Measurements from ENCODE around the gene UBE2QL1.

Gene UBE2QL1

DNA sequence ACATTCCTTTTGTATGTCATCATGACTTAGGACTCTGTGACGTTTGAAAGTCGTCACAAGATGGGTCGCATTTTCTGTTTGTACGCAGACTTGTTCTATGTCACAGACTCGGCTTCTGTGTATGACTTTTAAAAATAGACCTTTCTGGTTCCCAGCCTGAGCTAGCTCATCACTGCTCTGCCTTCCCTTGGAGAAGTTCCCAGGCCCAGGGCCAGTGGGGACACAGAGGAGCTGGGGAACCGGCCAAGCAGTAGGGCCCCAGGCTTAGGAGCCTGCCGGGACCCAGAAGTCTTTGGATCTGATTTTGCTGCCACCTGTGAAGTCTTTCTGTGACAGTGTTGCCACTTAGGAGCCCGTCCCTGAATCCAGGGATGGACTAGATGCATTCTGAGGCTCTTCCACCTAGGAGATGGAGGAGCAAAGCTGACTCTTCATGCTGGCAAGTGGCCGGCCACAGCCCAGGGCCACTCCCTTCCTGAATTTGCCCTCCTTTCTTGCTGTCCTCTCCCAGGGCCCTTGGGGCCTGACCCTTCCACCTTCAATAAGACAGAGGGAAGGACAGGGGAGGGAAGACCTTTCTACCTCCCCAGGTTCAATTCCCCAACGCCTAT, 18.1 kb upstream of the UBE2QL1 start:
- no peak for DNase-seq

DNA sequence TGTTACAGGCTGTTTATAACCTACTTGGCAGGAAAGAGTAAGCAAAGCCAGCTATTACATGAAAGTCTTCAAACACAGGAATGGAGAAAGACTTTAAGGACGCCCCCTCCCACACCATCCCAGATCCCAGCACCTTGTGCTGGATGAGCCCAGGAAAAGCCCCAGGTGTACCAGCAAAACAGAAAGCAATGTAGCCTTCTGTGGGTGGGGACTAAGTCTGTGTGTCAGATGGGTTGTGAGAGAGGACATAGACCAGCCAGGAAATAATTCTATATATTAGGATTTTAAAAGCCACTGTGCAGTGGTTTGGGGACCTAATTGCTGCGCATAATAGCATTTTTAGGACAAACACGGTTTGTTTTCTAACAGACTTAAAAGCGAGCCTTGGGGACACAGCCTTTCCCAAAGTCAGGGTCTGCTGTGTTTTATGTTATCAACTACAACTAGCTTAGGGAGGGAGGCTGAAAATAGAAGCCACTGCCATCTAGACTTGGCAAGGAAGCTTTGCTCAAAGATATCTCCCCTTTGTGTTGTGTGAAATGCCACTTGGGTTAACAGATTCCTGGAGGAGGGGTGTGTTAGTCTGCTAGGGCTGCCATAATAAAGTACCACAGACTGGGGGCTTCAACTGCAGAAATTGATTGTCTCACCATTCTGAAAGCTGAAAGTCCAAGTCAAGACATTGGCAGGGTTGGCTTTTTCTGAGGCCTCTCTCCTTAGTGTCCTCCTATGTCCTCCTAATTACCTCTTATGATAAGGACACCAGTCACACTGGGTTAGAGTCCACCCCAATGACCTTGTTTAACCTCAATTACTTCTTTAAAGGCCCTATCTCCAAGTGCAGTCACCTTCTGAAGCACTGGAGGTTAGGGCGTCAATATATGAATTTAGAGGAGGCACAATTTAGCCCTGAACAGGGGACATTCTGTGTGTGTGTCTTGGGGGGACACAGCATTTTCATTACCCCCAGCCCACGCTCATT, 17.2 kb upstream of the UBE2QL1 start:
- DNase-seq = no peak

DNA sequence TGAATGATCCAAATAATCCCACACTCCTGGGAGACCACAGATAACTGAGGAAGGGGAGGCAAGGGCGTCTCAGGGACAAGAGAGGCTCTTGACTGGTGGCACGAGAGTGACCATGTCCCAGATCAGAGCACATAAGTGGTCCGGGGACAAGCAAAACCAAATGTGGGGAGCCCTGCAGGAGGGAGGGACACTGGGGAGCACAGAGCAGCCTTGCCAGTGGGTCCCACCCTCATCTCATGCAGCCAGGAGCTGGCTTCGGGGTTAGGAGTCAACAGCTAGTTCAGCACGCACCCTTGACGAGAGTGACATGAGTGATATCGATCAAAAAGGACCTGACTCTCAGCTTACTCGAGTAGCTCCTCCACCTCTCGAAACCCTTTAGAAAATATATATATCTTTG, 16.5 kb upstream of the UBE2QL1 start:
- DNase-seq = no peak

DNA sequence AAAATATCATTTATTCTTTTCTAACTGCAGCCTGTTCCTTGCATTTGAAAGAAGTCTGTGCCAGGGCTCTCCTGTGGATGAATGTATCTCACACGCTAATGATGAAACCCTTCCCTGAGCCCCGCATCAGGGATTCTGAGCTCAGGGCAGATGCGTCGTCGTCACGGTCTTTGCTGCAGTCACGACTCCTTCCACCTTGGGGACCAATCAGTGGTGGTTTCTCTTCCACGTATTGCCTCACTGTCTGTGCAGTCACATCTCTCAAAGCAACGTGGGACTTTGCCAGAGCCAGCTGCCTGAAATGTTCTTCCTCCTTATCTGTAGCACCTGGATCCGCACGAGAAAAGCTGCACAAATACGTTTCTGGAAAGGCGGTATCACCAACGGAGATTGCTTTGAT, 13.9 kb upstream of the UBE2QL1 start:
- no peak for DNase-seq

DNA sequence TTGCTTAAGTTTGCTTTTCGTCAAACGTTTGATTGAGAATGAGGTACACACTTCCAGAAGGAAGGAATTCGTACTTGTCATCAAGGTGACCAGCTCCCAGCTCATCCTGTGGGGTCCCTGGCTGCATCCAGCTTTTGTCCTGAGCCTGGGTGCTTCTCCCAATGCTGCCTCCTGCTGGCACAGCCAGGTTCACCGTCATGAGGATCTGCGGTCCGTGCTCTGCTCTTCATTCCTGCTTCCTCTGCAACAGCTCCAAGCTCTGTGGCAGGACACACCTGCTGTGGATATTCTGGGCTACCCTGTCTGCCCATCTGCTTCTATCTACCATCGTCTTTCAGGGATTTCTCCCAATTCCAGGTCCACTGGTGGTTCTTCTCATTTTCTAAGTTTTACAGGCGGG, 13.3 kb upstream of the UBE2QL1 start:
- DNase-seq = no peak

DNA sequence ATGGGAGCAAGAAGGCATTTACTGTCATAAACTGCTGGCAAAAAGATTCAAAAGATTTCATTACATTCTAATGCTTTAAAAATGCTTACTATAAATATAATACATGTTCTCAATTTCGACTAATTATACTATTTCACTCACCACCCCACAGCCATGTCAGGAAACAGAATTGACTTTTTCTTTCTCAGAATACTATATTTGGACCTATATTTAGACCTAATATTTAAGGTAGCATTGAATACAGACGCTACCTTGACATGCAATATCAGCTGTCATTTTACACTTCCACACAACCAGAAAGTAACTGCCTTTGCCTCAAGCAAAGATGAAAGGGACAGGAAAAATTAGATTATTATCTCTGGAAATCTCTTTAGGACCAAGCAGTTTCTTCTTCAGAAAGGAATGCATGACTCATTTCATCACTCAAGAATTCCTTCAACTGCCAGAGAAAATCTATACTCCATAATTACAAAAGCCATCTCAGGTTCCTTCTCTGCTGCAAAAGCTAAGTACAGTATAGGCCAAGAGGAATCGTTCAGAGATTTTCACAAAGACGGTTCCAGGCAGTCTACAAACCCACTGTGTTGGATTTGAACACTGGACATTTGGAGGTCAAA, 11.8 kb upstream of the UBE2QL1 start:
- DNase-seq = no peak

DNA sequence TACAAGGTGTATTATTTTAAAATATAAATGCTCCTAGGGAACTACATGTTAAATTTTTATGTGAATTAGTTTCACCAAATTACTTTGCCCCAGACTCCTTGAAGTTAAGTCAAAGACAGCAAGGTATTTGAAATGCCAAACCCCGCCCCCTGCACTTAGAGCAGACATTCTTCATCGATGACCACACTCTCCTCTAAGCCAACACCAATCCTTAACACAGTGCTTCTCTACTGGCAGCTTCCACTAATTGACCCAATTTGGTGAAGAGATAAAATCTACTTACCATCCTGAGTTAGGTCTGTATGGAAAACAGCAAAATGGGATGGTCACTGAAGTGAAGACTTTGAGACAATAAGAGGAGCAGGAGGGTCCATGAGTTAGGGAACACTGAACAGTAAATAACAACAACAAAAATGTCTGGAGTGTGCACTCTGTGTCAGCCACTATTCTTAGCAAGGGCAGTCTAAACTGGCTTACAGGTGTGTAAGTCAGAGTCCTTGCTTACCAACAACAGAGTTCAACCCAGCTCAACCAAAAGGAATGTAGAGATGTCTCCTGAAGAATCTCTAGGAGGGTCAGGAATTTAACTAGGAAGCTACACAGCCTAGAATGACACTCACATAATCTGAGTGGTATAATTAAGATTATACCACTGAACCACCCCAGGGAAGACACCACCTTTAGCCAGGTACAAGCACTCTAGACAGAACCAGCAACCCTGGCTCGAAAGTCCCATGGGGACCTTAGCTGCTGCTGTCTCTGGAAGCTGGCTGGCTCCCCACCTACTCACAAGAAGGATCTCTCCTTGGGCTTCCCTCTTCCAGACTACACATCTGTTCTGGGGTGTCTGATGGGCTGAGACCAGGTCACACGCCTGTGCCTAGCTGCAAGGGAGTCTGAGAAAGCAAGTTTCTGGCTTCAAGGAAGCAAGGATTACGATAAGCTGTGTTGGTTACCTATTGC, 8.8 kb upstream of the UBE2QL1 start:
- no peak for DNase-seq

DNA sequence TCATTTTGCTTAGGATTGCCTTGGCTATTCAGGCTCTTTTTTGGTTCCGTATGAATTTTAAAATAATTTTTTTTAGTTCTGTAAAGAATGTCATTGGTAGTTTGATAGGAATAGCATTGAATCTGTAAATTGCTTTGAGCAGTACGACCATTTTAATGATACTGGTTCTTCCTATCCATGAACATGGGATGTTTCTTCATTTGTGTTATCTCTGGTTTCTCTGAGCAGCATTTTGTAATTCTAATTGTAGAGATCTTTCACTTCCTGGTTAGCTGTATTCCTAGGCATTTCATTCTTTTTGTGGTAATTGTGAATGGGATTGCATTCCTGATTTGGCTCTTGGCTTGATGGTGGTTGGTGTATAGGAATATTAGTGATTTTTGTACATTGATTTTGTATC, 6.3 kb upstream of the UBE2QL1 start:
- no peak for DNase-seq

DNA sequence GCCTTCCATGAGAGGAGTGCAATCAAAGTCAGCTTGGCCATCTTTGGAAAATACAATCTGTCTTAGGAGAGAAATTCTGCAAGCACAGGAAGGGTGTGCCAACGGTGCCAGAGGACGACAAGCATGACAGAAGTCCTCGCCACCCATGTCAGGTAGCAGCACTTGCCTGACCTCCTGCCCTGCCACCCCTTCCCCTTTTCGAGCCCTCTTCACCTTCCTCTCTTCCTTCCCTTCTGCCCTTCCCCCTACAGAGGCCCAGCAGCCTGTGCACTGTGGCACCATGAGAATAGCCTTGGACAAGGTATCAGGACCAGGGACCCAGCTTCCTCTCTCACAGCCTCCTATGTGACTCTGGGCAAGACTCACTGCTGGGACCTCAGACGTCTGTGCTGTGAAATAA, 5.3 kb upstream of the UBE2QL1 start:
- no peak for DNase-seq

DNA sequence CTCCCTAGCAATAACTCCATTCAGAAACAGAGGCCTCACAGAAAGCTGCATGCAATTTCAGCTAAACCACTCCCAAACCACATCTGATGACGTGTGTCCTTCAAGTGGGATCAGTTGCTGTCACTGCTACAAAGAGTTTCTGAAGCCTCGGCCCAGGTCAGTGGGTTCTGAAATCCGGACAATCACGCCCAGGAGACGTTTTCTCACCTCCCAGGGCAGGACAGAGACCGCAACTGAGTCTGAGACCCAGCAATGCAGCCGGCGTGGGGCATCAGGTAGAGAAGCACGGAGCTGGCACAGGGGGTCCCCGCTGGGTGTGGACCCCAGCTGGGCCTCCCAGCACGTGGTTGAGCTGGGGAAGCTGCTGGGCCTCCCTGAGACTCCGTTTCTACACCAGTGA, 2.6 kb upstream of the UBE2QL1 start:
- no peak for DNase-seq

DNA sequence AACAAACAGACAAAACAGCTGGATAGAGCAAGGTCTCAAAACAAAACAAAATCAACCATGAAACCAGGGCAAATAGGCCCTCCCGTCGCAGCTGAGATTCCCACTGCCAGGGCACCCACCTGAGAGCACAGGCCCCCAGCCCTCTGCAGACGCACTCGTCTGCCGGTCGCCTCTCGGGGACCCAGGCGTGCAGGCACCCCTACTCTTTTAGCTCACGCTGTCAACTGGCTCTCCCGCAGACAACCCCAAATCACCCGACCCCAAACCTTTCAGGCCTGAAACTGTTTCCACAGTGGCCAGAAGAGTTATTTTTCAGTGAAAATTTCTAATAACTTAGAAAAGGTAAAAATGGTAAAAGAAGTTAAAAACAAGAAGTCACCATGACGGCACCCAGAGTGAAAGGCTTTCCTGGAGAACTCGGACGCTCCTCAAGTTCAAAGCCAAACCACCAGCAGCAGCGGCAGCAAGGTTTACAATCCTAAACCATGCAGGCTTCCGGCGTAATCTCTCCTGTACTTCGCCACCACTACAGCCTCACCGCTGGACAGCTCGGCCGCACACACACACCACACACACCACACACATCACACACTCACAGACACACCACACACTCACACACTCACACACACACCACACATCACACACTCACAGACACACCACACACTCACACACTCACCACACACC, 1.9 kb upstream of the UBE2QL1 start:
- no peak for DNase-seq

DNA sequence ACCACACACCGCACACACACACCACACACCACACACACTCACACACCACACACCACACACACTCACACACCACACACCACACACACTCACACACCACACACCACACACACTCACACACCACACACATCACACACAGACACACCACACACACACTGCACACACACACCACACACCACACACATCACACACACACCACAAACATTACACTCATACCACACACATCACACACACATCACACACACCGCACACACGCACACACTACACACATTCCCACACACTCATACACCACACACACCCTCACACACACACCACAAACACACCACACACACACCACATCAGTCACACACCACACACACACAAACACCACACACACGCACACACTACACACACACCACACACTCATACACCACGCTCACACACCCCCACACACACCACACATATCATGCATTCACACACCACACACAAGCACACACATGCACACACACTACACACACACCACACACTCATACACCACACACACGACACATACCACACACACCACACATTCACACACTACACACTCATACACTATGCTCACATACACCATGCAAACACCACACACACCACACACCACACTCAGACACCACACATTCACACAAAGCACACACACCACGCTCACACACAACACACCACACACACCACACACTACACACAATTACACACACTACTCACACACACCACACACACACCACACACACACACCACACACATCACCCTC, 1.1 kb upstream of the UBE2QL1 start:
- DNase-seq = no peak

DNA sequence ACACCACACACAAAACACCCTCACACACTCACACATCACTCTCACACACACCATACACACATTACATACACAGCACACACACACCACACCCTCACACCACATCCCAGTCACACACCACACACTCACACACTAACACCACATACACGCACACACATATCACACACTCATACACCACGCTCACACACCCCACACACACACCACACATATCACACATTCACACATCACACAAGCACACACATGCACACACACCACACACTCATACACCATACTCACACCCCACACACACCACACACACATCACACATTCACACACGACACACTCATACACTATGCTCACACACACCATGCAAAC, 543 bp upstream of the UBE2QL1 start:
- no peak for DNase-seq

DNA sequence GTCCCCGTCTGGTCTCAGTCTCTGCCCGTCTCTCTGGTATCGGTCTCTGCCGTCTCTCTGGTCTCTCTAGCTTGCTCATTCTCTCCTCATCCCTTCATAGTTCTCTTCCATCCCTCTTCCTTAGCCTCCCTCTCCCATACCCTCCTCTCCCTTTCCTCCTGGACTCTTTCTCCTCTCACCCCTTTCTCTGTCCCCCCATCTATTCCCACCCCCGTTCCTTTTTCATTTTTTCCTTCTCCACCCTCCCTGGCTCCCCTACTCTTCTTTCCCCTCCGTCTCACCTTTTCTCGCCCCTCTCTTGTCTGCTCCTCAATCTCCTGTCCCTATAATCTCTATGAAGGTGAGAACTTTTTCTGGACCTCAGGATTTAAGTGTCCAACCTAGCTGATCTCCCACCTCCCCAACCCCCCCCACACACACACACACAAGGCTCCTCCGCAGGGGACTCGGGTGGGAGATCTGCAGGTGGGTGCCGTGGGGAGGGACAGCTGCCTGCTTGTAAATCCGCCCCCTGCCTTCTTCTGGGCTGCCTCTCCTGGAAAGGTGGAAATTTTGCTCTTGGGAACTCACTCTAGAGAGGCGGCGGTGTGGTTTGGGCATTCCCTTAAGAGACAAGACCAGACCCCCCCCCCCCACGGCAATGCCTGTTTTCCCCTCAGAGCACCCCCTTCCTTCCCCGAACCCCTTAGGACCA, 953 bp downstream of the UBE2QL1 start:
- no peak for DNase-seq

DNA sequence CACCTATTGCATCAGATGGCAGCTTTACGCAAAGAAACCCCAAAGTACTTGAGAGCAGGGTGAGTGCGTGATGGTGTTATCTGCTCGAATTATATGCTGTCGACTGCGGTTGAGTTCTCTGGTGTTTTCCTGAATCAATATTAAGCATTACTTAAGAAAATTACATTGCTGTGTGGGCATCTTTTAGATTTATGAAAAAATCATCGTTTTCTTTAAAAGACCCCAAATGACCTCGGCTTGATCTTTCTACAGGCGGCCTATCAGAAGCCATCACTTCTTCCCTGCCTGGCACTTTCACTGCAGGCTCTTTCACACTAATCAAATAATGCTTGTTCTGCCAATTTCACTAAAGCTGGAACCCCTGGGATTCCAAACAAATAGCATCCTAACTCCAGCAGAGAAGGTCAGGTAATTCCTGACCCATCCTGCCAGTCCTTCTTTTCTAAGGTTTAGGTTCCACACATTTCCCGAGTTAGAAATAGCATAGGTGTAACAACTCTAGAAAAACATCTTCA, 1.7 kb downstream of the UBE2QL1 start:
- no peak for DNase-seq

DNA sequence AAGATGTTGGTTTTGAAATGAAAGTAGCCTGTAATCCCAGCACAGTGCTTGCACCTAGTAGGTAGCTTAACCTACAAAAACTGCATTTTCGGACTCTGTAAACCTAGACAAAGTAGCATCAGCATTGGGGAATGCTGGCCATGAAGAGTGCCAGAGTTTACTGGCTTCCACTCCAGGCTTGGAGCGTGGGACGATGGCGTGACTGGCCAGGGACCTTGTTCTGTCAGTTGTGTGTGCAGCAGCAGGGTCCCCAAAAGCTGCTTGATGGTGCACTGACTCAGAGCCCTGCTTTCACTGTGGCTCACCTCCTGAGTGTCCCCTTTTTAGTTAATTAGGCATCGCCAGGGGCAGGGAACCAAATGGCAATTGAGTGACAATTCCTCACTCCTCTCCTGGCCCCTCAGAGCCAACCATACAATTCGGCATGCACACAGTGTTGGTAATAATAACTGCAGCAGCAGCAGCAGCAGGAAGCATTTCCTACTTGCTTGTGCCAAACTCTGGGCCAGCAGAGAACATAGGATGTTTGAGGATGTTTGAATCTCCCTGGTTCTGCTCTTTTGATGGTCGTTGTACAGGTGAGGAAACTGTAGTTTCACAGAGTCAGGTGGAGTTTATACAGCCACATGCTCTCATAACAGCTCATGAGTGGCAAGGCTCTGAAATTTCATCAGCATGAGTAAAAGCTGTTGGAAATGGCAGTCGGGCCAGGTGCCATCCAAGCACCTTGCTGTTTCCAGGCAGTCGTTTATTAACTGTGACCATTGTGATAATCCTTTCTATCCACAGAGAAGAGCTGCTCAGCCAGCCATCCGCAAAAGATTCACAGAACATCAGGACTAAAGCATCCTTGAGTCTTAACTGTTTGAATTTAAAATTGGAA, 4.2 kb downstream of the UBE2QL1 start:
- no peak for DNase-seq

DNA sequence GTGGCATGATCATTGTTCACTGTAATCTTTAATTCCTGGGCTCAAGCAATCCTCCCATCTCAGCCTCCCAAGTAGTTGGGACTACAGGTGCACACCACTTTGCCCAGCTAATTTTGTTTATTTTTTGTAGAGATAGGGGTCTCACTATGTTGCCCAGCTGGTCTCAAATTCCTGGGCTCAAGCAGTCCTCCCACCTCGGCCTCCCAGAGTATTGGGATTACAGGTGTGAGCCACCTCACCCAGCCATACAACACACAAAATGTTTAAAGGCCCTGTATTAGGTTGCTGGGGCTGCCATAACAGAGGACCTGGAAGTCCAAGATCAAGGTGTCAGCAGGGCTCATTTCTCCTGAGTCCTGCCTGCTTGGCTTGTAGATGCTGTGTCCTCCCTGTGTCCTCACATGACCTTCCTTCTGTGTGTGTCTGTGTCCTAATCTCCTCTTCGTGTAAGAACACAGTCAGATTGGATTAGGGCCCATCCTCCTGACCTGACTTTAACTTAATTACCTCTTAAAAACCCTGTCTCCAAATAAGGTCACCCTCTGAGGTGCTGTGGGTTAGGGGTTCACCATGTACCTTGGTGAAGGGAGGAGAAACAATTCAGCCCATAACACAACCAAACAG, 5.4 kb downstream of the UBE2QL1 start:
- no peak for DNase-seq

DNA sequence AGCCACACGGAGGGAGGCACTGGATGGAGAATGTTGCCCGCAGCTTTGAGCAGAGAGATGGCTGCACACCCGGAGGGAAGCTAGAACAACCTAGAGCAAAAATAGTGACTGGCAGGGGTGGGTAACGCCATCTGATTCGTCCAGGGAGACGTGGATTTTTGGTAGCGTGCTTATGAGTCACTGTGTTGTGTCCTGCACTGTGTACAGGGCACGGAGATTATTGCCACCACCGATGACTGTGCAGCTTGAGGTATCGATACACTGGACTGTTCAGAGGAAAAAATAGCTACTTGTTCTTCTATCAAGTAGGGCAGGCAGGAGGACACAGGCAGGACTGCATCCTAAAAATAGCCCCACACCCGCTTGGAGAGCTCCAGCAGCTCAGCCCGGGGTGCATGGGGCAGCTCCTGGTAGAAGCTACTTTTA, 6.0 kb downstream of the UBE2QL1 start:
- no peak for DNase-seq

DNA sequence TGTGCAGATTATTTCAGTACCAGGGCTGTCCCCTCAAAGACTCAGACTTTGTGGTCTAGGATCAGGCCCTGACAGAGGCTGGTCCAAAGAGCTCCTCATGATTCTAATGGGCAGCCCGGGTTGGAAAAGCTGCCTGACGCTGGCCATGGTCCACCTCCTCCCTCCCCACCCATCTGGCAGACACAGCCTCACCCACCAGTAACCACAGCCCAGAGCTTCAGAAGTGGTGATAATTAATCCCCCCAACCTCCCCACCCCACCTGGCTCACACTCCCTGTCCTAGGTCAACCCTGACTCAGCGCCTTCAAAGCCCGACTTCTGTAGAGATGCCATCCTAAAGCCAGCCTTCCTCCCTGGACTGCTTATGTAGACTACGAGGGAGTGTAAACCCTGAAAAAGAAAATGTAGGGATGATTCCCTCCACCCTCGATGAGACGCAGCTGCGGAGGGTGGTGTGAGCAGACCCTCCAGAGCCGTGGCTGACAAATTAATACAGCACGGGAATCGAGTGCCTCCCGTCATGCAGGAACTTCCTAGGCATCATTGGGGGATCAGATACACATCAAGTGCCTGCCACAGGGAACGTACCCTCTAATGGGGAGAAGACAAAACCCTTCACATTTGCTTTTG, 7.0 kb downstream of the UBE2QL1 start:
- DNase-seq = no peak
